ENCODE data around the gene WFS1. TPM values are rescaled to one million over a fixed set of nuclear protein-coding genes. Genes with fewer than 3 reads are reported as not detected.
A peak's percentile ranks its signal among the peaks of the same experiment; 100 is the strongest.

The WFS1 gene
- total and polyA plus RNA-seq, 9 of the 15 experiments (the other 6 are each of a cell fraction or from before 2014, with no cell fraction given) = 0.01 to 0.29 (median 0.03) TPM; not detected in 5

- no peaks in the 10 kb centered on the region for H3K79me2 ChIP-seq (ENCODE audit: control insufficient read depth, insufficient read depth, low read length)
- intact Hi-C loops (cut with micrococcal nuclease) = loop anchor here (10.0 kb wide), 1 partner anchor 286 kb away; no protein-coding TSS in a partner anchor
- TF ChIP-seq CTBP1 (IDR thresholded peaks at IDR 0.05; ENCODE audit: borderline replicate concordance) (peak; percentile 92), SMARCA4 (IDR thresholded peaks at IDR 0.05) (0 out of 2 replicates have a peak, but pooled peaks have one; percentile 22), ZBTB7A (IDR thresholded peaks at IDR 0.05; ENCODE audit: borderline replicate concordance, control insufficient read depth, low read depth, low read length) (no peak), FOXK2 (conservative IDR thresholded peaks at IDR 0.05 in 1 of 2, IDR thresholded peaks at IDR 0.05 in 1 of 2; ENCODE audit: low read depth in 2 of 2) (no peak), CBFA2T3 (IDR thresholded peaks at IDR 0.05) (peak; percentile 83), E2F1 (CRISPR knock-in tag; IDR thresholded peaks at IDR 0.05) (no peak), TCF3 (CRISPR knock-in tag; IDR thresholded peaks at IDR 0.05) (peak; percentile 72), SOX6 (IDR thresholded peaks at IDR 0.05) (peak; percentile 47; the same call in 1 of the 2 replicates), NFIC (IDR thresholded peaks at IDR 0.05) (peak; percentile 22; the same call in 1 of the 2 replicates), DPF2 (IDR thresholded peaks at IDR 0.05) (peak; percentile 46; the same call in 1 of the 2 replicates), ARID1B (IDR thresholded peaks at IDR 0.05) (peak; percentile 82), NRF1 (conservative IDR thresholded peaks at IDR 0.05 in 1 of 2, IDR thresholded peaks at IDR 0.05 in 1 of 2) (peak in 1 of 2 experiments; percentile 35; a peak in 2 of 4 replicates), KLF13 (tag; IDR thresholded peaks at IDR 0.05; ENCODE audit: borderline replicate concordance, low read depth) (no peak), KLF16 (IDR thresholded peaks at IDR 0.05) (0 out of 2 replicates have a peak, but pooled peaks have one; percentile 27), U2AF2 (optimal IDR thresholded peaks at IDR 0.05; ENCODE audit: low read depth, low read length) (no peak), GATA2 (CRISPR knock-in tag; IDR thresholded peaks at IDR 0.05) (no peak), CHD4 (IDR thresholded peaks at IDR 0.05; ENCODE audit: insufficient read depth, insufficient replicate concordance, low read depth, low read length, poor library complexity, severe bottlenecking) (no peak), DEAF1 (CRISPR knock-in tag; IDR thresholded peaks at IDR 0.05) (no peak), TAL1 (IDR thresholded peaks at IDR 0.05) (peak; percentile 87), CBFA2T2 (conservative IDR thresholded peaks at IDR 0.05) (peak; percentile 79), EGR1 (conservative IDR thresholded peaks at IDR 0.05) (no peak), IRF2 (CRISPR knock-in tag; IDR thresholded peaks at IDR 0.05) (no peak), MXD1 (CRISPR knock-in tag; IDR thresholded peaks at IDR 0.05; ENCODE audit: borderline replicate concordance, poor library complexity, severe bottlenecking) (no peak)
Observed at GRCh38 chr4:6258741-6259140, 10.9 kb upstream of the WFS1 start.

More at GRCh38 chr4:6258741-6259140, 10.9 kb upstream of the WFS1 start:
- no peaks in the 10 kb centered on the region for H3K9me3 ChIP-seq (replicated peaks; ENCODE audit: control insufficient read depth, insufficient read depth, low read depth, low read length)
- H3K9me1 ChIP-seq (ENCODE audit: control insufficient read depth, insufficient read depth, low read length) = no peaks in the 10 kb centered on the region
- H2AFZ ChIP-seq (ENCODE audit: low read depth, low read length) = no peak overlapping the region
- H3K4me1 ChIP-seq (replicated peaks in 1 of 2; ENCODE audit: control insufficient read depth in 2 of 2, insufficient read depth in 2 of 2, low read length in 2 of 2) = no peaks in the 10 kb centered on the region; a peak in 1 of 5 replicates
- H3K9ac ChIP-seq (ENCODE audit: insufficient read depth in 1 of 2, low read depth in 2 of 2, low read length in 2 of 2) = no peak overlapping the region
- H3K36me3 ChIP-seq (ENCODE audit: control insufficient read depth, insufficient read depth, low read length) = no peaks in the 10 kb centered on the region
- 0 out of 2 replicates have a peak, but pooled peaks cover 4% of the 10 kb centered on the region for H4K20me1 ChIP-seq (replicated peaks; ENCODE audit: control insufficient read depth, insufficient read depth, low read length)
- ChIA-PET CTCF (ENCODE audit: low intra/inter-chr PET ratio) (no interaction called here), POLR2A (interaction anchor here (0.6 to 1.5 kb wide), 2 partner anchors 8 to 217 kb away, joined by 3 to 5 read pairs; no protein-coding TSS in a partner anchor)
- peaks cover 4 to 18% of the 10 kb centered on the region in 2 experiments; a peak in 2 of 5 replicates for H3K27me3 ChIP-seq (ENCODE audit: control insufficient read depth in 2 of 2, insufficient read depth in 2 of 2, low read length in 2 of 2)
- H3K4me3 ChIP-seq = no peak overlapping the region
- in situ Hi-C loops (cut with MboI) = no loop called here
- peak; percentile 18 to 47 (median 42) for DNase-seq (ENCODE audit: extremely low read depth in 1 of 4, low spot score in 3 of 4)
- H3K27ac ChIP-seq (ENCODE audit: extremely low read depth, low read depth, low read length) = no peak overlapping the region
- ATAC-seq = peak; percentile 59
- H3K4me2 ChIP-seq (ENCODE audit: insufficient read depth, low read length) = no peak overlapping the region
- WGBS (ENCODE audit: insufficient coverage, low coverage, missing lambda C conversion rate) = 3% methylated on average over 4 of the region's 4 CpGs
- peak; percentile 19 for FAIRE-seq
- no TSS peak for BruUV-seq (replicated peaks)

All from K562 (cell line).